Neuronal stem cell (in vitro differentiated cells): ENCODE data around the gene FOXO1.

Source experiments
- DNase-seq: peaks from one replicate; pipeline ENCODE4 v3.0.0-alpha.2; 2013; ENCODE audit warnings: low spot score
- H2AFZ ChIP-seq: one replicate; pipeline ENCODE4 v1.6.1; 2013; ENCODE audit warnings: mild to moderate bottlenecking, low read length, inconsistent platforms
- H2AK5ac ChIP-seq: 2 replicates; pipeline ENCODE4 v1.6.1; 2013; ENCODE audit warnings: low read depth, mild to moderate bottlenecking, inconsistent platforms, low read length, moderate library complexity, mixed read lengths
- H2BK120ac ChIP-seq: 2 replicates; pipeline ENCODE4 v1.6.1; 2013; ENCODE audit warnings: low read depth, mild to moderate bottlenecking, inconsistent platforms, low read length, moderate library complexity, mixed read lengths
- H2BK12ac ChIP-seq: one replicate; pipeline ENCODE4 v1.6.1; 2013; ENCODE audit warnings: low read length, inconsistent platforms
- H2BK15ac ChIP-seq: 2 replicates; pipeline ENCODE4 v1.6.1; 2013; ENCODE audit warnings: mild to moderate bottlenecking, low read length, inconsistent platforms, mixed read lengths
- H2BK5ac ChIP-seq: one replicate; pipeline ENCODE4 v1.6.1; 2013; ENCODE audit warnings: inconsistent platforms, mild to moderate bottlenecking, low read length, moderate library complexity
- H3K14ac ChIP-seq: one replicate; pipeline ENCODE4 v1.6.1; 2013; ENCODE audit warnings: low read length, inconsistent platforms
- H3K18ac ChIP-seq: 2 replicates; pipeline ENCODE4 v1.6.1; 2013; ENCODE audit warnings: low read length, inconsistent platforms
- H3K23ac ChIP-seq: 2 replicates; pipeline ENCODE4 v1.6.1; 2013; ENCODE audit warnings: low read depth, mild to moderate bottlenecking, mixed read lengths, low read length, inconsistent platforms; ENCODE audit not compliant: poor library complexity
- H3K27ac ChIP-seq: replicated peaks from 3 replicates; pipeline ENCODE4 v1.5.1; 2013; ENCODE audit warnings: low read length, inconsistent platforms
- H3K27me3 ChIP-seq, 3 experiments: 2 replicates each; pipeline ENCODE4 v1.6.1; 2013; ENCODE audit warnings: low read length in 3 of 3, mild to moderate bottlenecking in 2 of 3, inconsistent platforms in 1 of 3, low read depth in 1 of 3, mixed read lengths in 1 of 3, moderate library complexity in 1 of 3; ENCODE audit not compliant: control insufficient read depth in 3 of 3, insufficient read depth in 3 of 3
- H3K36me3 ChIP-seq, 2 donors: replicated peaks in 1 of 2; 2 replicates each; pipeline ENCODE4 v1.6.1; 2013; ENCODE audit warnings: low read length in 2 of 2; ENCODE audit not compliant: control insufficient read depth in 2 of 2, insufficient read depth in 2 of 2
- H3K4ac ChIP-seq: 2 replicates; pipeline ENCODE4 v1.6.1; 2013; ENCODE audit warnings: inconsistent platforms, mild to moderate bottlenecking, low read length, moderate library complexity
- H3K4me1 ChIP-seq, 2 donors: 1 replicate in 1 of 2; 2 replicates in 1 of 2; pipeline ENCODE4 v1.6.1; 2013; ENCODE audit warnings: low read length in 2 of 2, low read depth in 1 of 2; ENCODE audit not compliant: control insufficient read depth in 2 of 2, insufficient read depth in 1 of 2
- H3K4me2 ChIP-seq: one replicate; pipeline ENCODE4 v1.6.1; 2013; ENCODE audit warnings: mild to moderate bottlenecking, low read length, inconsistent platforms; ENCODE audit not compliant: insufficient read depth, poor library complexity, severe bottlenecking
- H3K4me3 ChIP-seq, 2 donors: 2 replicates each; pipeline ENCODE4 v1.5.1; 2013; ENCODE audit warnings: low read length in 2 of 2, mild to moderate bottlenecking in 2 of 2, inconsistent platforms in 1 of 2, moderate library complexity in 1 of 2
- H3K79me1 ChIP-seq: one replicate; pipeline ENCODE4 v1.6.1; 2013; ENCODE audit warnings: low read depth, mild to moderate bottlenecking, inconsistent platforms, low read length, moderate library complexity
- H3K9ac ChIP-seq: one replicate; pipeline ENCODE4 v1.6.1; 2013; ENCODE audit warnings: mild to moderate bottlenecking, low read depth, low read length, inconsistent platforms; ENCODE audit not compliant: poor library complexity
- H3K9me3 ChIP-seq, 2 donors: replicated peaks in 1 of 2; 2 replicates each; pipeline versions ENCODE3 to v1.6.1; 2013; ENCODE audit warnings: low read length in 2 of 2, mild to moderate bottlenecking in 2 of 2, inconsistent platforms in 1 of 2, low read depth in 1 of 2, mixed read lengths in 1 of 2, moderate library complexity in 1 of 2; ENCODE audit not compliant: control insufficient read depth in 2 of 2, insufficient read depth in 1 of 2
- H4K8ac ChIP-seq: one replicate; pipeline ENCODE4 v1.6.1; 2013; ENCODE audit warnings: low read depth, mild to moderate bottlenecking, inconsistent platforms, low read length, moderate library complexity
- H4K91ac ChIP-seq: one replicate; pipeline ENCODE4 v1.6.1; 2013; ENCODE audit warnings: low read length, low read depth, mild to moderate bottlenecking, inconsistent platforms; ENCODE audit not compliant: poor library complexity
- whole genome bisulfite sequencing, 2 donors: extraction: QIAGEN DNeasy Blood & Tissue Kit; methylation state at CpG; one replicate each; pipeline ENCODE4 v1.1.7; 2013; ENCODE audit warnings: missing lambda C conversion rate in 2 of 2, mixed read lengths in 1 of 2; ENCODE audit not compliant: insufficient read length in 2 of 2, insufficient replicate concordance in 1 of 2; ENCODE audit errors: extremely low coverage in 2 of 2; 5-methylcytosine and 5-hydroxymethylcytosine counted together

Gene FOXO1

DNA sequence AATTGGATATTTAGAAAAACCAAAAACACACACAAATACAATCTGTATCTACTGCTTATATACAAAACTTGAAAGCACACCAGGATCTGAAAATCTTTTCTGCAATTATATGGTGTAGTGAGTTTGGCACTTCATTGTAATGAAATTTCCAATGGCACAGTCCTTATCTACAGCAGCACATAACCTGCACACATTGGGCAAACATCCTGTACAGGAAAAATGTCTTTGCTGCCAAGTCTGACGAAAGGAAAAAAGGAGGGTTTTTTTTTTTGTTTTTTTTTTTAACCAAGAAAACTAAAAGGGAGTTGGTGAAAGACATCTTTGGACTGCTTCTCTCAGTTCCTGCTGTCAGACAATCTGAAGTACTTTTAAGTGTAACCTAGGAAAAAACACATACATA is 107.8 kb downstream of the FOXO1 start:
- H2BK12ac ChIP-seq = no peak overlapping the region
- H3K79me1 ChIP-seq = no peaks in the 10 kb centered on the region
- no peaks in the 10 kb centered on the region for H3K27me3 ChIP-seq
- no peak overlapping the region for H3K23ac ChIP-seq
- no peak for DNase-seq
- no peak overlapping the region for H3K27ac ChIP-seq
- no peak overlapping the region for H3K9ac ChIP-seq
- H3K36me3 ChIP-seq = peaks cover 2 to 64% of the 10 kb centered on the region in 2 donors
- H2BK120ac ChIP-seq = no peak overlapping the region
- H3K4me1 ChIP-seq = peaks cover 2 to 5% of the 10 kb centered on the region in 2 donors
- H3K4ac ChIP-seq = no peak overlapping the region
- no peak overlapping the region for H4K91ac ChIP-seq
- no peak overlapping the region for H3K4me3 ChIP-seq
- H2AK5ac ChIP-seq = no peak overlapping the region
- no peak overlapping the region for H4K8ac ChIP-seq
- no CpG with 5 or more reads among the region's 1 CpG for WGBS, 2 donors
- H2BK5ac ChIP-seq = no peak overlapping the region
- no peak overlapping the region for H3K14ac ChIP-seq
- H2BK15ac ChIP-seq = no peak overlapping the region
- no peak overlapping the region for H3K4me2 ChIP-seq
- no peak overlapping the region for H2AFZ ChIP-seq
- H3K18ac ChIP-seq = no peak overlapping the region
- H3K9me3 ChIP-seq = peaks cover 0 to 7% of the 10 kb centered on the region in 2 donors

DNA sequence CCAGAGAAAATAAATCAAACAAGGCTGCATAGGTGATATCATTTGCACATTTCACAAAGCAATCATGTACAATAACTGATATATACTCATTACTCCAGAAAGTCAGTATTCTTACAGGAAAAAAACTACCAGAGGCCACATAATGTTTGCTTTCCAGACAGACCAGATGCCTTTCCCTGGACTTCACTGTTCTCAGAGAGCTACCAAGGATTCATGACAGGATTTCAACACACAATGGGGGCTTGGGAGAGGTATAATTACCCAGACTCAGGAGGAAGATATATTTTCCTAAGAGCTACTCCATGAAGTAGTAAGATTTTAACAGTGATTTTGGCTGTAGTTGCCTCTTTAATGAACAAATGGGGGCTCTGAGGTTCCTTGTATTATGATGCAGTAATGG is 110.0 kb downstream of the FOXO1 start:
- Histone ChIP-seq H2BK5ac (no peak overlapping the region), H2BK12ac (no peak overlapping the region), H3K4me2 (no peak overlapping the region), H3K4ac (no peak overlapping the region), H3K27me3 (no peaks in the 10 kb centered on the region), H3K9ac (no peak overlapping the region), H3K27ac (no peak overlapping the region), H2AK5ac (no peak overlapping the region), H3K14ac (no peak overlapping the region), H4K91ac (no peak overlapping the region), H3K23ac (no peak overlapping the region), H3K4me1 (no peaks in the 10 kb centered on the region), H4K8ac (no peak overlapping the region), H3K9me3 (peaks cover 0 to 7% of the 10 kb centered on the region in 2 donors), H3K36me3 (peaks cover 2 to 64% of the 10 kb centered on the region in 2 donors), H3K4me3 (no peak overlapping the region), H2AFZ (no peak overlapping the region), H2BK15ac (no peak overlapping the region), H3K79me1 (no peaks in the 10 kb centered on the region), H3K18ac (no peak overlapping the region), H2BK120ac (no peak overlapping the region)
- no peak for DNase-seq

DNA sequence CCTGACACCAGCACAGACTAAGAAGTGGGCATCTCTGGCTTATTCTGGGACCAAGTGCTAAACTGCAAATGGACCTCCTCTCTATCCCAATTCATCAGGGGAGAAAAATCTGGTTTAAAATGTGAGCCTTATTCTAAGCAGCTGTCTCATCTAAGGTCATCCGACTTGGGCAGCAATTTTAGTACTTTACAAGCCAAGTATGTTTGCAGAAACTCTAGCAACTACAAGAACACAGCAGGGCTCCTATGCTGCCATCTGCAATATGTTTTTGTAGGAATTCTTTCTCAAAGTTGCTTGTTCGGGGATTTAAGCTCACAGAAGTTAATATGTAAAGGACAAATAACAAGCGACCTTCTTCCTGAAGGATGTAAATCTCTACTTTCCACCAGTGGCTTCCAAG is 113.1 kb downstream of the FOXO1 start:
- Histone ChIP-seq H3K4me1 (no peaks in the 10 kb centered on the region), H3K79me1 (no peaks in the 10 kb centered on the region), H3K4ac (no peak overlapping the region), H2AFZ (no peak overlapping the region), H3K27me3 (no peaks in the 10 kb centered on the region), H3K4me2 (no peak overlapping the region), H3K9me3 (peaks cover 0 to 3% of the 10 kb centered on the region in 2 donors), H2BK120ac (no peak overlapping the region), H4K91ac (no peak overlapping the region), H3K4me3 (no peak overlapping the region), H3K23ac (no peak overlapping the region), H2BK15ac (no peak overlapping the region), H2BK5ac (no peak overlapping the region), H2BK12ac (no peak overlapping the region), H3K18ac (no peak overlapping the region), H3K14ac (no peak overlapping the region), H3K27ac (no peak overlapping the region), H4K8ac (no peak overlapping the region), H2AK5ac (no peak overlapping the region), H3K36me3 (peaks cover 0 to 40% of the 10 kb centered on the region in 2 donors), H3K9ac (no peak overlapping the region)
- WGBS, 2 donors = no CpG with 5 or more reads among the region's 3 CpGs
- DNase-seq = no peak

DNA sequence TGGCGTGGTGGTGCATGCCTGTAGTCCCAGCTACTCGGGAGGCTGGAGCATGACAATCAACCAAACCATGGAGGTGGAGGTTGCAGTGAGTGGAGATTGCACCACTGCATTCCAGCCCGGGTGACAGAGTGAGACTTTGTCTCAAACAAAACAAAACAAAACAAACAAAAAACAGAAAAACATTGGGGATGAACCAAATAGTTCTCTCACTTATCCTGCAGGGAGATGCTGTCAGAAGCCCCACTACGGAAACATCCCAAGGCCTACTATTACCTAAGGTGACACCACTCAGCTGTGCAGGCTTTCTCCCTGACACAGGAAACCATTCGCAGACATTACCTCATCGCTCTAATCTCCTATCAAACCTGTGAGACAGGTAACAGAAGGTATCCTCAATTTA is 113.5 kb downstream of the FOXO1 start:
- no peak overlapping the region for H2BK120ac ChIP-seq
- no peak overlapping the region for H2BK15ac ChIP-seq
- H3K36me3 ChIP-seq = peaks cover 0 to 35% of the 10 kb centered on the region in 2 donors
- H3K27me3 ChIP-seq = no peaks in the 10 kb centered on the region
- H2AK5ac ChIP-seq = no peak overlapping the region
- no peak overlapping the region for H3K4ac ChIP-seq
- no CpG with 5 or more reads among the region's 6 CpGs for WGBS, 2 donors
- H3K4me3 ChIP-seq = no peak overlapping the region
- no peak overlapping the region for H3K23ac ChIP-seq
- no peak overlapping the region for H3K18ac ChIP-seq
- no peak for DNase-seq
- H3K4me1 ChIP-seq = peaks cover 0 to 2% of the 10 kb centered on the region in 2 donors
- no peak overlapping the region for H3K27ac ChIP-seq
- H3K79me1 ChIP-seq = no peaks in the 10 kb centered on the region
- no peak overlapping the region for H3K14ac ChIP-seq
- H3K9me3 ChIP-seq = peaks cover 0 to 3% of the 10 kb centered on the region in 2 donors
- H2BK5ac ChIP-seq = no peak overlapping the region
- H2AFZ ChIP-seq = no peak overlapping the region
- H3K9ac ChIP-seq = no peak overlapping the region
- H4K8ac ChIP-seq = no peak overlapping the region
- H3K4me2 ChIP-seq = no peak overlapping the region
- no peak overlapping the region for H2BK12ac ChIP-seq
- H4K91ac ChIP-seq = no peak overlapping the region
